Neural crest cell (in vitro differentiated cells): ENCODE measurements around the gene THUMPD2. TPM values are rescaled to one million over a fixed set of nuclear protein-coding genes. Genes with fewer than 3 reads are reported as not detected.
A peak's percentile ranks its signal among the peaks of the same experiment; 100 is the strongest.

Experiments used
- DNase-seq: peaks from one replicate; pipeline ENCODE4 v3.0.0; 2021; ENCODE audit warnings: low read depth, mixed read lengths, low spot score
- H3K27ac Mint-ChIP-seq: one replicate; pipeline ENCODE4 v1.8.0; 2021; ENCODE audit warnings: mild to moderate bottlenecking, mixed read lengths; ENCODE audit not compliant: unreplicated experiment
- H3K27me3 Mint-ChIP-seq: 2 replicates; pipeline ENCODE4 v1.8.0; 2021; ENCODE audit warnings: low read depth, mild to moderate bottlenecking, mixed read lengths
- H3K36me3 Mint-ChIP-seq: 2 replicates; pipeline ENCODE4 v1.8.0; 2021; ENCODE audit warnings: low read depth, mild to moderate bottlenecking, mixed read lengths
- H3K4me1 Mint-ChIP-seq: 2 replicates; pipeline ENCODE4 v1.8.0; 2021; ENCODE audit warnings: mixed read lengths
- H3K4me3 Mint-ChIP-seq: one replicate; pipeline ENCODE4 v1.8.0; 2021; ENCODE audit warnings: mild to moderate bottlenecking, mixed read lengths
- H3K9me3 Mint-ChIP-seq: 2 replicates; pipeline ENCODE4 v1.8.0; 2021; ENCODE audit warnings: mixed read lengths
- total RNA-seq: library from RNA; stranded (reverse); gene quantifications from 2 replicates; pipeline ENCODE4 v1.2.1, GENCODE V29; 2021
- TF ChIP-seq, protein P1 (sequence below): fragments of 200-600 bp; sonication (generic); conservative IDR thresholded peaks from 2 replicates; pipeline ENCODE4 v1.5.0; 2021; ENCODE audit warnings: antibody characterized with exemption, mild to moderate bottlenecking

Gene THUMPD2
- total RNA-seq, 1 donor from 2014 or later = 14.9 TPM

DNA sequence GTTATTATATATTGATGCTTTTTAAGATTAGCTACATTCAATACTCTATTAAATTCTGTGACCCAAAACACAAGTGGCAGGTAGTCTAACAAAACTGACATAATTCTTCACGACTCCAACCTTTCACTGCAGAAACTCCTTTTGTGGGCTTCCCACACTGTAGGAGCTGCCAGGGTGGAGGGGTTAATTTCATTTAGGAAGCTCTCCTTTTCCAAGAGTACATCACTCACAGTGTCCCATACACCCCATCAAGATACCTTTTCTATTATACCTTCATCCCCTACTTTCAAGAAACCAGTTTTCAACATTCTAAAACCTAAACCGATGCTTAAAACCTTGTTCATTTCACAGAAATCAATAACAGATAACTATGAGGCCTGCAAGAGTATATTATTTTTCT lies 825 bp downstream of the THUMPD2 start:
- TF ChIP-seq, protein P1, sequence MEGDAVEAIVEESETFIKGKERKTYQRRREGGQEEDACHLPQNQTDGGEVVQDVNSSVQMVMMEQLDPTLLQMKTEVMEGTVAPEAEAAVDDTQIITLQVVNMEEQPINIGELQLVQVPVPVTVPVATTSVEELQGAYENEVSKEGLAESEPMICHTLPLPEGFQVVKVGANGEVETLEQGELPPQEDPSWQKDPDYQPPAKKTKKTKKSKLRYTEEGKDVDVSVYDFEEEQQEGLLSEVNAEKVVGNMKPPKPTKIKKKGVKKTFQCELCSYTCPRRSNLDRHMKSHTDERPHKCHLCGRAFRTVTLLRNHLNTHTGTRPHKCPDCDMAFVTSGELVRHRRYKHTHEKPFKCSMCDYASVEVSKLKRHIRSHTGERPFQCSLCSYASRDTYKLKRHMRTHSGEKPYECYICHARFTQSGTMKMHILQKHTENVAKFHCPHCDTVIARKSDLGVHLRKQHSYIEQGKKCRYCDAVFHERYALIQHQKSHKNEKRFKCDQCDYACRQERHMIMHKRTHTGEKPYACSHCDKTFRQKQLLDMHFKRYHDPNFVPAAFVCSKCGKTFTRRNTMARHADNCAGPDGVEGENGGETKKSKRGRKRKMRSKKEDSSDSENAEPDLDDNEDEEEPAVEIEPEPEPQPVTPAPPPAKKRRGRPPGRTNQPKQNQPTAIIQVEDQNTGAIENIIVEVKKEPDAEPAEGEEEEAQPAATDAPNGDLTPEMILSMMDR = no peak
- Mint-ChIP-seq H3K4me3 (peak overlapping the region; percentile 90), H3K27me3 (no peaks in the 10 kb centered on the region), H3K9me3 (no peaks in the 10 kb centered on the region), H3K36me3 (peaks cover 4% of the 10 kb centered on the region), H3K4me1 (peaks cover 36% of the 10 kb centered on the region), H3K27ac (peak overlapping the region; percentile 89)
- no peak for DNase-seq

DNA sequence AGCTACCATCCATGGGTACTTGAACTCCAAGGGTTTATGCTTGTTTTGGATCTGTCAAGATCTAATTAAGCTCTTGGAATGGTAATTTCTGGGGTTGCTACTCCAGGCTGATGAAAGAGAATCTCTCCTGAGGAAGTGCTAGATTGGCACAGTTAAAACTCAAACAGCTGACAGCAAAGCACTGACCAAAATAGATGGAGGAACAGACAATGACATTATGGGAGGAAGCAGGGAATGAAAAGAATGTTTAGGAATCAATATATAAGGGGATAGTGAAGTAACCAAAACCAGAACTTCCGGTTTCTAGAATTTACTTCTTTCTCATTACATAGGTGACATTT lies 6.3 kb downstream of the THUMPD2 start:
- Mint-ChIP-seq H3K36me3 (peaks cover 23% of the 10 kb centered on the region), H3K9me3 (no peaks in the 10 kb centered on the region), H3K4me3 (no peak overlapping the region), H3K27me3 (no peaks in the 10 kb centered on the region), H3K4me1 (peaks cover 27% of the 10 kb centered on the region), H3K27ac (no peak overlapping the region)
- DNase-seq = no peak
- TF ChIP-seq, protein P1 = no peak

DNA sequence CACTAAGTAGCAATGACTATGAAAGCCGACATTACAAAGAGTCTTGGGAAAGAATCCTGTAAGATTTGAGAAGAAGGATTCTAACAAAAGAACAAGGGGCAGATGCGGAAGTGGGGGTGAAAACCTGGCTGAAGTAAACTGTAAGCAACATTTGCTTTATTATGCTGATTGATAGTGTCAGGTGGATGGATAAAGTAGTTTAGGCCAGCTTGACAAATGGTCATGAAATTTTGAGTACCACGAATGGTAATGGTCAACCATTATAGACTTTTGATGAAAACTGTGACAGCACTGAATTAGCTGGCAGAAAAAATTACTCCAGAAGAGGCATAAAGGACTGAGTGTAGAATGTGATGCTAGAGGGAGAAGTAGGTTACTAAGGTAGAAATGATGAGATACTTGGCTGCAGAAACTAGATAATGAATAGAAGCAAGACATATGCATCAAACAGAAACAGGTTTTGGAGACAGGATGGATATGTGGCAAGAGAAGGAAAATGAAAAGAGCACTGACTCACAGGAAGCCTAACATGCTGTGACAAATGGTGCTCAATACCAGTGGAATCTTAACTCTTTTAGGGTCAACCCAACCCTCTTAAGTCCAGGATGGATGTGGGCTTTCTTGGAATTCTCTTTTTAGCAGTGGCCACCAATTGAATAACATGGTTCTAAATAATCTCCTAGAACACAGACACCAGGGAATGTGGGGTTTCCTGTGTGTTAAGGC lies 6.8 kb downstream of the THUMPD2 start:
- H3K27ac Mint-ChIP-seq = no peak overlapping the region
- no peaks in the 10 kb centered on the region for H3K9me3 Mint-ChIP-seq
- peaks cover 23% of the 10 kb centered on the region for H3K36me3 Mint-ChIP-seq
- DNase-seq = no peak
- H3K27me3 Mint-ChIP-seq = no peaks in the 10 kb centered on the region
- peaks cover 22% of the 10 kb centered on the region for H3K4me1 Mint-ChIP-seq
- TF ChIP-seq, protein P1 = no peak
- no peak overlapping the region for H3K4me3 Mint-ChIP-seq

DNA sequence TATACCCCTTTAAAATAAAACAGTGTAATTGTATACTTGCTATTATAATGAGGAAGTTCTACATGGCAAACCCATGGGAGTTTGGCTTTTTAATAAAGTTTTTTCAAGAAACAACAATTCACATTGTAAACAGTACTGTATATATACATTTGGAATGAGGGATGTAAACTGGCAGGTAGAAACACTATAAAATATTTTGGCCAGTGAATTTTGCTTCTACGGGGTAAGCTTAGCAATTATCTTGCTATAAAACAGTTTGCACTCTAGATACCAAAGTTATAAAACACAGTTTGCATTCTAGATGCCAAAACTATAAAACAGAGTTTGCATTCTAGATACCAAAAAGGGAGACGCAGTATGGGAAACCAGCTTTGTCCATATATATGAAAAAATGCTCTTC lies 16.6 kb downstream of the THUMPD2 start:
- Mint-ChIP-seq H3K4me3 (no peak overlapping the region), H3K4me1 (no peaks in the 10 kb centered on the region), H3K27ac (no peak overlapping the region), H3K27me3 (no peaks in the 10 kb centered on the region), H3K36me3 (peaks cover 28% of the 10 kb centered on the region), H3K9me3 (no peaks in the 10 kb centered on the region)
- no peak for DNase-seq
- TF ChIP-seq, protein P1 = no peak

DNA sequence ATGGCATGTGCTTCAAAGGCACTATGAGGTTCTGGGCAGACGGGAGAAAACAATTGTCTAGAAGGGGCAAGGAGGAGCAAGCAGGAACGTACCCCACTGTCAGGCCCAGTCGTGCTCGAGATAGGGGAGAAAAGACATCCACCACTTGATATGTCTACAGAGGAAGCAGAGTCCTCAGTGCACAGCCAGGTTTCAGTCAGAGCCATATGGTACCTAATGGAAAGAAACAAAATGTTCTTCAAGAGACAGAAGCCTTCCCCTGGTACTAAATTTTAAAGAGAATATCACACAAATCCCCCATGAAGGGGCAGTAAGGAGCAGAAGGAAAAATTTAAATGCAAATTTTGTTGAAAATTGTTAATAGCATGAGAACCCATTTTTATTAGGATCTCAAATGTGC lies 21.9 kb downstream of the THUMPD2 start:
- Mint-ChIP-seq H3K4me3 (no peak overlapping the region), H3K9me3 (no peaks in the 10 kb centered on the region), H3K36me3 (peaks cover 28% of the 10 kb centered on the region), H3K4me1 (no peaks in the 10 kb centered on the region), H3K27ac (no peak overlapping the region), H3K27me3 (no peaks in the 10 kb centered on the region)
- no peak for DNase-seq
- TF ChIP-seq, protein P1 = no peak
